Cerebellar nuclear complex (tissue), 1 donor: Measurements from ENCODE around the gene ATF4.
A peak's percentile ranks its signal among the peaks of the same experiment; 100 is the strongest.
"Not testable (repeated sequence)": the region's sequence is repeated elsewhere in the genome, so short reads cannot be mapped to it uniquely, and the experiment has no call there.

Experiments
- DNase-seq, 2 experiments: peaks; one replicate each; lab custom pipeline; 2025; lab: John Stamatoyannopoulos, UW

The ATF4 gene

DNA sequence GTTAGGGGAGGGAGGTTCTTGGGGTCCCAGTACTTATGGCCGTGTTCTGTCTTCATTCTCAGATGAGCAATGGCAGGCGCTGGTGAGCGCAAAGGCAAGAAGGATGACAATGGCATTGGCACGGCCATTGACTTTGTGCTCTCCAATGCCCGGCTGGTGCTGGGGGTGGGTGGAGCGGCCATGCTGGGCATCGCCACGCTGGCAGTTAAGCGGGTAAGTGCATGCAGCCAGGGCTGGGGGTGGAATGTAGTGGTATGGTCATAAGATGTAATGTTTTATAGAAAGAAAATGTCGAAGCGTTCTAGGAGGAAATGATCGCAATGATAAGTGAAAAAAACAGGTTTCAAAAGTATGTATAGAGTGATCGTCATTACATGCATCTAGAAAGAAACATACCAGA is 9.1 kb upstream of the ATF4 start:
- DNase-seq: no peak

DNA sequence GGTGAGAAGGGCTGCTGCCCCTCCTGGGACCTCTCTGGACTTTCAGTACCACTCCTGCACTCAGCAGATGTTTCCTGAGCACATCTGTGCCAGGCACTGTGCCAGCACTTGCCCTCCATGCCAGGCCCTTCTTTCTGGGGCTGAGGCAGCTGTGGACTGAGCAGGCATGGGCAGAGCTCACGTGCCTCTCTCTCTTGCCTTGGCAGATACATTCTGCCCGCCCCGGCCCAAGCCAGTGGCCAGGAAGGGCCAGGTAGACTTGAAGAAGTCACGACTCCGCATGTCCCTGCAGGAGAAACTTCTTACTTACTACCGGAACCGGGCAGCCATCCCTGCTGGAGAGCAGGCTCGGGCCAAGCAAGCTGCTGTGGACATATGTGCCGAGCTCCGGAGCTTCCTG is 8.3 kb upstream of the ATF4 start:
- no peak for DNase-seq

DNA sequence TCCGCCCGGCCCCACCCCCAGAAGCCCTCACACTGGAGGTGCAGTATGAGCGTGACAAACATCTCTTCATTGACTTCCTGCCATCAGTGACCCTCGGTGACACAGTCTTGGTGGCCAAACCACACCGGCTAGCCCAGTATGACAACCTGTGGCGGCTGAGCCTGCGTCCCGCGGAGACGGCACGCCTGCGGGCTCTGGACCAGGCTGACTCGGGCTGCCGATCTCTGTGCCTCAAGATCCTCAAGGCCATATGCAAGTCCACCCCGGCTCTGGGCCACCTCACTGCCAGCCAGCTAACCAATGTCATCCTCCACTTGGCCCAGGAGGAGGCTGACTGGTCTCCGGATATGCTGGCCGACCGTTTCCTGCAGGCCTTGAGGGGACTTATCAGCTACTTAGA is 6.6 kb upstream of the ATF4 start:
- DNase-seq: no peak

DNA sequence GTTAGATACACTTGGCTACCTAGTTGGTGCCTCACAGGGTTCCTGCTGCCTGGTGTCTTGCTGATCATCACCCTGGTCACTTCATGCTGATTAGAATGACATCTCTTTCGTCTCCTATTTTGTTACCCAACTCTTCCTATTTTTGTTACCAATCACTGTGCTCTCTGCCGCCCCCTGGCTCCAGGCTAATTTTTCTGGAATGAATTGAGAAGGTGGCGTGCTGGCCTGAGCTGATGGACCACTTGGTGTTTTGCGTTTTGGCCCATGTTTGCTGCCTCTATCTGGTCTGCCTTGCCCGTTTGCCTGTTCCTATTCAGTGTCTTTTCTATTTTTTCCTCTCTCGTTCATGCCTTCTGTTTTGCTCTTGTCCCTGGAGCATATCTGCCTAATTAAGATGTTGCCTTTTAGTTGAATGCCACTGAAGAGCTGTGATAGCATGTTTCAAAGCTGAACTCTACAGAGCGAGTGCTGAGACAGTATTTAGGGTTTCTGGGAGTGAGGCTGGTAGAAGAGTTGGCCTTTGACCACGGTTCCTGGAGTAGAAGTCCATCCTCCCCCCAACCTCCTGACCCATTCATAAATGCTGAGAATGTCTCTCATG is 5.9 kb upstream of the ATF4 start:
- peak in 1 of 2 experiments; percentile 45 for DNase-seq

DNA sequence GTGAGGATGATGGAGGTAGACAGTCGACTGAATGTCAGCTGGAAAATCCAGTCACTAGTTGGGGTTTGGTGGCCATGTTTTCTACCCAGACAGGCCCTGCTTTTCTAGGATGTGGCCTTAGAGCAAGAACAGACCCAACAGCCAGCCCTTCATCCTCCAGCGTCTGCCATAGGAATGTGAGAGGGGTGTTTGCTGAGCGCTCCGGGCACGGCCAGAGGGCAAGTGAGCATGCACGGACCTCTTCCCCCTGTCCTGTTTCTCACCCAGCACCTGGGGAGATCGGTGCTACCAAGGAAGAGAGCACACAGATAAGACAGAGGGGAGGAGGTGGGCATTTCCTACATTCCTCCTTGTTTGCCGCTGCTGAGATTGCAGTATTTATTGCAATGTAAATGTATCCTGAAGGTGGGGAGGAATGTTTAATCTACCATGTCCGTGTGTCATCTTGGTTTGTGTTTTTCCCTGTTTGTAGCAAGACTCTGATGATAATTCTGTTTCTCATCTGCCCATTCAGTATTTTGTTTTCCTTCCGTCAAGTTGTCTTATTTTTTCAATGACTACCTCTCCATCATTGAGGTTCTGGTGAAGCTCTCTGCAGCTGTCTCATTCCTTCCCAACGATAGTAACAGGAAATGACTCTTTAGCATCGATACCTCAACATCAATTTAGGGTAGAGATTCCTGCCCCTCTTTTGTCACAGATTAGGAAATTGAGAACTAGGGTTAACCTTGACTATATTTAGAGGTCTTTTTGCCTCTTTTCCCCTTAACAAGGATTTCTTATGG is 4.9 kb upstream of the ATF4 start:
- no peak for DNase-seq

DNA sequence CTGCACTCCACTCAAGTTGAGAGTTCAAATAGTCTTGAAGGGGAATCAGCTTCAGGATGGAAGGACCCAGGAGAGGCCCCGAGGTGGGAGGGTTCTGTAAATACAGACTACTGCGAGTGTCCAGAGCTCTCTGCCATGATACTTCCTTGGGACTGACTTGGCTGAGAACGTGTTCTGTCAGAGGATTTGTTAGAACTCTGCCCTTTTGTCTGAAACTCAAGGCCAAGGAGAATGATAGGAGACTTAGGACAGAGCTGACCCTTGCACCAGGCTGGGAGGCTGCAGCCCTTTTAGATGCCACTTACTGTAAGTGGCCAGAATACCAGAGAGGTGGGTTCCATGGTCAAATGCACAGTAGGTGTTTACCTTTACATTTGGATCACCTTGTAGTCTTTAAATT is 2.9 kb upstream of the ATF4 start:
- DNase-seq: no peak

DNA sequence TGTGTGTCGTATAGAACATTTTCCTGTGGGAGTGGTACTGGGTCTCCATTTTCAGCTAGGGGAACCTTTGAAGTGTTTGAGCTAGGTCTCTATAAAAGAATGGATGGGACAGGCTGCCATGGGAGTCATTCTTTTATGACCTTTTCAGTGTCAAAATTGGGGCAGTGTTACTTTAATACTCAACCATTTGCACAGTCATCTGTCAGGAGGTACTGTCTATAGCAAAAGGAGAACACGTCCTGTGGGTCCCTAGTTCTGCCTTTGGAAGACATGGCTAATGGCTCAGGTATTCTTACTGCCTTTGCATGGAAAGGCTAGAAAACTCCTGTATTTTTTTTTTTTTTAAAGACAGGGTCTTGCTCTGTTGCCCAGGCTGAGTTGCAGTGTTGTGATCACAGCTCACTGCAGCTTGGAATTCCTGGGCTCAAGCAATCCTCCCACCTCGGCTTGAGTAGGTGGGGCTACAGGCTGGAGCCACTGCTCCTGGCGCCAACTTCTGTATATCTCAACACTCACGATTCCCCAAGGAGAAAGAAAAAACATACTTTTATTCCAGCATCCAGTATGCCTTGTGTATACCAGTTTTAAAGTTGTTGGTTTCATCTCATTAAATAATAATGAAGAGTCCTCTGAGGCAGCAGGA is 2.1 kb upstream of the ATF4 start:
- DNase-seq: no peak

DNA sequence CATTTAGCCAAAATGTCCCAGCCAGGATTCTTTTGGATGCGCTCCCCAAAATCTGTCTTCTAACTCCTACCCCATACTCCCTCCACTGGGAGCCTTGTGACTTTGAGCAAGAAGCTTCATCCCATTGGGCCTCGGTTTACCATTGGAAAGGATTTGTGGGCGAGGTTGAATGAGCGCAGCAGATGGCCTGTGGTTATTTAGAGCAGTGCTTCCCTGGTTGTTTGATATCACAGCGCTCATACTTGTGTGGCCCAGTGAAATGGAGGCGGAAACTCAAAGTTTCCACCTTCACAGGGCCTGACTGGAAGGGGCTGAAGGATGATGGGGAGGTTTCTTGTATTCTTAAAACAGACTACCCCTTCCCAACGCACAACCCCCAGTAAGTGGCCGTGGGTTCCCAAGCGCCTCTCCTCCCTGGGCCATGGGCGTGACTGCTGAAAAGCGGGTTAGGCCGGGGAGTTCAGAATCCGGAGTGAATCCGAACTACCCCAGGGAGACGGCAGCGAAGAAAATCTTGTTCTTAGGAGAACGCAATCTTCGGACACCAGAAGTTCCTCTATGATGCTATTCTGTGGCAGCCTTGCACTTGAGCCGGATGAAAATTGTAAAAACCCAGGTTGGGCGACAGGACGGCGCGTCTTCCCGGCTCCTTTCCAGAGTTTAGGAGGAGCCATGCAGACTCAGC is 1.2 kb upstream of the ATF4 start:
- no peak for DNase-seq

DNA sequence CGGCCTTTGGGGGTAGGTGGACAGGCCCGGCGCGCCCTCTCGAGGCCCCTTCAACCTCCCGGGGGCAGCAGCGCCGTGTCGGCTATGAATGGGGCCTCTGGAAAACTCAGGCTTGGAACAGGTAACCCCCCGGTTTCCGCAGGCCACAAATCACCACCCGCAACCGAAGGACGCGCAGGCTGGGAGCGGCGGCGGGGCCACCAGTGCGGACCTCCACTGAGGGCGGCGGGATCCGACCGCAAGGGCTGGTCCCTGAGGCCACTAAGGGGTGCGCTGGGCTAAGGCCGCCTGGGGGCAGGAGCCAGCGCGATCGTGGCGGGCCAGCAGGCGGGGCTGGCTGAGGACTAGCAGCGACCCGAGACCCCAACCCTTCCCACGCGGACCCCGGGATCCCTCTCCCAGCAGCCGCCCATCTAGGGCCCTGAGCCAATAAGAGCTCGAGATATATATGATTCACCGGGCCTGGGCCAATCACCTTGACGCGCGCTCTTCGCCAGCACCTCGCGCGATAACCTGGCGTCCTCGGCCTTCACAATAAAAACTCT is 609 bp upstream of the ATF4 start:
- DNase-seq: peak; percentile 61 to 92

DNA sequence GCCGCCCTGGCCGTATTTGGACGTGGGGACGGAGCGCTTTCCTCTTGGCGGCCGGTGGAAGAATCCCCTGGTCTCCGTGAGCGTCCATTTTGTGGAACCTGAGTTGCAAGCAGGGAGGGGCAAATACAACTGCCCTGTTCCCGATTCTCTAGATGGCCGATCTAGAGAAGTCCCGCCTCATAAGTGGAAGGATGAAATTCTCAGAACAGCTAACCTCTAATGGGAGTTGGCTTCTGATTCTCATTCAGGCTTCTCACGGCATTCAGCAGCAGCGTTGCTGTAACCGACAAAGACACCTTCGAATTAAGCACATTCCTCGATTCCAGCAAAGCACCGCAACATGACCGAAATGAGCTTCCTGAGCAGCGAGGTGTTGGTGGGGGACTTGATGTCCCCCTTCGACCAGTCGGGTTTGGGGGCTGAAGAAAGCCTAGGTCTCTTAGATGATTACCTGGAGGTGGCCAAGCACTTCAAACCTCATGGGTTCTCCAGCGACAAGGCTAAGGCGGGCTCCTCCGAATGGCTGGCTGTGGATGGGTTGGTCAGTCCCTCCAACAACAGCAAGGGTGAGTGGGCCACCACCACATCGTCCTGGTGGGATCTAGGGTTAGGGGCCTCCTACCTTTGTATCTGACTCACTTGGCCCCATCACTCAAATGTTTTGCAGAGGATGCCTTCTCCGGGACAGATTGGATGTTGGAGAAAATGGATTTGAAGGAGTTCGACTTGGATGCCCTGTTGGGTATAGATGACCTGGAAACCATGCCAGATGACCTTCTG is 934 bp downstream of the ATF4 start:
- DNase-seq: not testable (repeated sequence)

DNA sequence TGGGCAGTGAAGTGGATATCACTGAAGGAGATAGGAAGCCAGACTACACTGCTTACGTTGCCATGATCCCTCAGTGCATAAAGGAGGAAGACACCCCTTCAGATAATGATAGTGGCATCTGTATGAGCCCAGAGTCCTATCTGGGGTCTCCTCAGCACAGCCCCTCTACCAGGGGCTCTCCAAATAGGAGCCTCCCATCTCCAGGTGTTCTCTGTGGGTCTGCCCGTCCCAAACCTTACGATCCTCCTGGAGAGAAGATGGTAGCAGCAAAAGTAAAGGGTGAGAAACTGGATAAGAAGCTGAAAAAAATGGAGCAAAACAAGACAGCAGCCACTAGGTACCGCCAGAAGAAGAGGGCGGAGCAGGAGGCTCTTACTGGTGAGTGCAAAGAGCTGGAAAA is 1.7 kb downstream of the ATF4 start:
- not testable (repeated sequence) for DNase-seq

DNA sequence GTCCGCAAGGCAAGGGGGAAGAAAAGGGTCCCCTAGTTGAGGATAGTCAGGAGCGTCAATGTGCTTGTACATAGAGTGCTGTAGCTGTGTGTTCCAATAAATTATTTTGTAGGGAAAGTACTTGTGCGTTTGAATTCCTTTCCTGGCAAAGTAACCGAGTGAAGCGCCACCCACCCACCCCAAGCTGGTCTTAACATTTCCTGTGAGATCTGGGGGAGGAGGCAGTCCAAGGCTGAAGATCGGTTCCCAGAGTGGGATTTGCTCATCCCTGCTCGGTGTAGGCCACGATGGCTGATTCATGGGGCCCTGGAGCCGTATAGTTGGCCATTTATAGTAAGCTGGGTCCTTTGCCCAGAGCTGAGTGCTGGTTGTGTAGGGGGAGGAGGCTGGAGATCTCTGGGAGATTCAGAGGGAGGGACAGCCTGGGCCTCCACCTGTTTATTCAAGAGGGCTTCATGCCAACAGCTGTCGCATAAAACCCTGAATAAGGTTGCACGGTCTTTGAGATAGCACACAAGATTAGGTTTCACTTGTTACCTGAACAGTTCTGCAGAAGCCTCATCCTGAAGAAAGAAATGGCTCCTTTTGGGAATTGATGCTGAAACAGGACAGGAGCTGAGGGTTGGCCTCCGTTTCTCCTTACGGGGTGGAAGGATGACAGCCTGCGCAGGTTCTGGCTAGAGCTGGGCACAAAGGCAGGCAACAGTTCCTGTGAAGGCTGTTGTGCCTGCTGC is 2.4 kb downstream of the ATF4 start:
- DNase-seq: no peak

DNA sequence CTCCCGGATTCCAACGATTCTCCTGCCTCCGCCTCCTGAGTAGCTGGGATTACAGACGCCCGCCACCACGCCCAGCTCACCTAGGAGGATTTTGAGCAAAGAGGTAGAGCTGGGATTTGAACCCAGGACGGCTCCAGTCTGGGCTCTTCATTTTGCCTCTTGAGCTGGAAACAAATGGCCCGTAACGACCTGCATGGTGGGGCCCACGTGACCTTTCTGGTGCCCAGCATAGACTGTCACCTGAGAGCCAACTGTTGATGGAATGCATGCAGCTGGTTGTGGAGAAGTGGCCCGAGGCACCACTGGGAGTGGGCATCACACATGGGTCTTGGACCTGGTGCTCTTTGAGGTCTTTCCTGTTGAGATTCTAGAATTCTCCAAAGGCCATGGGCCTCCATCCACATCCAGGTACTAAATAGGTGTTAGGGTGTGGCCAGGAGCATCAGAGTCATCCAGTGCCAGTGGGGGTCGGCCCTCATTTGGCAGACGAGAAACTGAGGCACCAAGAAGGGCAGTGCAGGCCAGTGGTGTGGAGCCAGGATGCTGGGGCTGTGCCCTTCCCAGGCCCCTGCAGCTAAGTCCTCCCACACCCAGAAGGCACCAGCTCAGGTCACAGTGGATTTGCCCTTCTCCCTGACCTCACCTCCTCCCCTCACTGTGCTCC is 3.9 kb downstream of the ATF4 start:
- no peak for DNase-seq

DNA sequence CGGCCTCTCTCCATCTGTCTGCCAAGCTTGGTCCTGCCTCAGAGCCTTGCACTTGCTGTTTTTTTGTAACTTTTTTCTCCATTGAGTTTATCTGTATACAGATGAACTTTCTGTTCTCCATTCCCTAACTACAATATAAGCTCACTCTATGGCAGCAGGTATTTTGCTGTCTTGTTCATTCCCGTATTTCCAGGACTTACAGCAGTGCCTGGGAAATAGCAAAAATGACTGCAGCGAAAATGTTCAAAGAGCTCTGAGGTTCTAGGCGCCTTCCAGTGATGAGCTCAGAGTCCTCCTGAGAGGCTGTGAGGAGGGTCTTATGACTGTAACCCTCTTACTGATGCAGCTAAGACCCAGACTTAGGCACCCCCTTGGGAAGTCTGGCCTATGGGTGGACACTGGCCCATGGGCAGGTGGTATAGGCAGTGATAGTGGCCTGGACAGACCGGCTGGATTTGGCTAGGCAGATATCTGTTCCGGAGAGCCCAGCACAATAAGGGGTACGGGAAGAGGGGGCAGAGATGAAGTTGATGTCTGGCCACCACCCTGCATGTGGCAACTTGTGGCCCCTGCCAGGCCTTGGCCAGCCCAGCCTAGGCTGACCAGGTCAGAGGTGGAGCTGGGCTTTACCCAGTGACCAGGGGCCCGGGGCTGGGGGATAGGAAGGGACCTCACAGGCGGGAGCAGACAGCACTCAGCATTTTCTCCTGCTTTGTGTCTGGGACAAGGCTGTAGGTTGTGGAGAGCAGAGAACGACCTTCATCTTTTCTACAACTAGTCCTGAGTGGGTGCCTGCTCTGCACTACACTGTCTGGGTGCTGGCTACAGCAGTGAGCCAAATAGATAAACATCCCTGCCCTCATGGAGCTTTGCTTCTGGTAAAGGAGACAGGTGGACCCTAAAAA is 4.6 kb downstream of the ATF4 start:
- DNase-seq: no peak

DNA sequence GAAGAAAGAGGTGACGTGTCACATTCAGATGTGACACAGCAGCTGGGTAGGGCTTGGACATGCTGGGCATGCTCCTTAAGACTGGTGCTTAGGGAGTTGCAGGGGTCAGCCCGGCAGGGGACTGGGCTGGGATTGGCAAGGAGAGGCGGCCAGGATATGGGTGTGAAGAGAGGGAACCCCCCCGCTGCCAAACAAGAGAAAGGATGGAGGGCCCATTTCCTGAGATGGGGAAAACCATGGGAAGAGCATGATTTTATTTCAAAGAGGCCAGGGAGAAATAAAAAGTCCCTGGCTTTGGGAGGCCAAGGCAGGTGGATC is 5.3 kb downstream of the ATF4 start:
- no peak for DNase-seq

DNA sequence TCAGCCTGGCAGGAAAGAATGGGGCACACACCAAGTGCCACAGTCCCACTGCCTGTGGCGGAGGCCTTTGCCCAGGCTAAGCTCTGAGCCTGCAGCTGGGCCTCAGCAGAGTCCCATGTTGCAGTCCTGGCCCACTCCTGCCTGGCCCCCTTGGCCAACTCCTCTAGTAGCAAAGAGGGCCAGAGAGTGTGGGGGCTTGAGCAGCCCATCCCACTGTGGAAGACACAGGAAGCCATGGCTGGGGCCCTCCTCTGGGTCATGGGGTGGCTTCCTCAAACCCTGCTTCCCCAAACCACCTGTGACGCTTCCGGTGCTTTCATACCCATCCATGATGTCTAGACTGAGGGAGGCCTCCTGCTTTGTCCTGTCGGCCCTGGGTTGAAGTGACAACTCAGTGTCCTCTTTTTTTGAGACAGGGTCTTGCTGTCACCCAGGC is 6.4 kb downstream of the ATF4 start:
- DNase-seq: no peak

DNA sequence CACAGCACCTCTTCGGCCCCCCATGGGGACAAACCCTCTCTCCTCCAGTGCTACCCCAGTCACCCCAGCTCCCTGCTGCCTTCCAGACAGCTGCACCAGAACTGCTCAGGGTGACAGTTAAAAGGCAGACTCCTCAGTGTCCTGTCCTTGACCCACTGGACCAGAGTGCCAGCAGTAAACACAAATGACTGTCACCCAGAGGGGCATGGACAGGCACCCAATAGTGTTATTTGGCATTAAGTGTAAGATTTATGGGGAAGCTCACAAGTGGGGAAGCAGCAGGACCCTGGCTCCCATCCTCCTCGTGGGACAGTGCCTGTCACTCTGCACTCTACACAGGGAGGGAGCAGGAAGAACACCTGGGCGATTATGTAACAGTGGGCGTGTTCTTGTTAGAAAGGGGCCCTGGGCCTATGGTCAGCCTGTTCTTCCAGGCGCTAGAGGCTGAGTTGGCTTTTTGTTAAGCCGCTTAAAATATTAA is 7.2 kb downstream of the ATF4 start:
- DNase-seq: no peak

DNA sequence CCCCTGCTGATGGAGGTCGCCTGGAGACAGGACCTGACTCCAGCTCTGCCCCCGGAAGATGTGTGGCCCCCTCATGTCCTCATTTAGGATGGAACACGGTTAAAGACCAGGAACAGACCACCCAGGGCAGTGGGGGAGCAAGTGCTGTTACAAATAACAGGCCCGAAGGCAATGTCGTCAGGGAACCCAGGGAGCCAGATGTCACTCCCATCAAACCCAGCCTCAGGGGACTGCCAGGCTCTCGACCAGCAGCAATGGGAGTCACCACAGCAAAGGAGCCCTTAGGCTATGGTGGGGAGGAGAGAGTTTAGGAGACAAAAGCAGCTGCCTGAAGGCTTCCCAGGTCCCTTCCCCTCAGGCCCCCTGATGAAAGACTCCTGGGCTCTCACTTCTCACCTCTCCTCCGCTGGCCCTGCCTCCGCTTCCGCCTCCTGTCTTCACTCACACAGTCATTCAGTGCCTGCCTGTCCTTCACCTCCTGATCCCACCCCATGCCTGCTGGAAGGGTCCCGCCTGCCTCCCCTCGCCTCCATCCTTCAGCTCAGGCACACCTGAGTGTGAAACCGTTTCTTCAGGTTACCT is 7.8 kb downstream of the ATF4 start:
- DNase-seq: no peak
